HG02981 (cell line): ENCODE data around the gene PDZD2.
"Not testable (repeated sequence)": the region's sequence is repeated elsewhere in the genome, so short reads cannot be mapped to it uniquely, and the experiment has no call there.

Experiments used
- ATAC-seq: cut with Tn5 transposase; IDR thresholded peaks from one replicate; pipeline ENCODE4 v1.9.1; 2021; ENCODE audit warnings: mild to moderate bottlenecking, moderate library complexity; ENCODE audit not compliant: unreplicated experiment

PDZD2 gene

GRCh38 chr5:32027093-32027716 lies 388.3 kb downstream of the PDZD2 start:
- ATAC-seq: no peak

- no peak for ATAC-seq
Measured at GRCh38 chr5:32027717-32028458, 389.0 kb downstream of the PDZD2 start.

GRCh38 chr5:32029261-32029660 lies 390.3 kb downstream of the PDZD2 start:
- ATAC-seq: no peak

GRCh38 chr5:32029781-32030180 lies 390.9 kb downstream of the PDZD2 start:
- no peak for ATAC-seq

- no peak for ATAC-seq
Measured at GRCh38 chr5:32030222-32030621, 391.3 kb downstream of the PDZD2 start.

GRCh38 chr5:32030686-32031085 lies 391.8 kb downstream of the PDZD2 start:
- no peak for ATAC-seq

- ATAC-seq: no peak
Measured at GRCh38 chr5:32031089-32031488, 392.2 kb downstream of the PDZD2 start.

GRCh38 chr5:32038523-32038922 lies 399.6 kb downstream of the PDZD2 start:
- ATAC-seq: no peak

- not testable (repeated sequence) for ATAC-seq
Measured at GRCh38 chr5:32039133-32039532, 400.2 kb downstream of the PDZD2 start.

- ATAC-seq: not testable (repeated sequence)
Measured at GRCh38 chr5:32039601-32040000, 400.7 kb downstream of the PDZD2 start.

- ATAC-seq: not testable (repeated sequence)
Measured at GRCh38 chr5:32040181-32040695, 401.3 kb downstream of the PDZD2 start.

- no peak for ATAC-seq
Measured at GRCh38 chr5:32042551-32042961, 403.6 kb downstream of the PDZD2 start.

- ATAC-seq: no peak
Measured at GRCh38 chr5:32043105-32043504, 404.2 kb downstream of the PDZD2 start.

- ATAC-seq: no peak
Measured at GRCh38 chr5:32044434-32044833, 405.5 kb downstream of the PDZD2 start.

GRCh38 chr5:32044939-32045338 lies 406.0 kb downstream of the PDZD2 start:
- ATAC-seq: no peak

- no peak for ATAC-seq
Measured at GRCh38 chr5:32047056-32047455, 408.1 kb downstream of the PDZD2 start.

- ATAC-seq: no peak
Measured at GRCh38 chr5:32051796-32052195, 412.9 kb downstream of the PDZD2 start.

- ATAC-seq: no peak
Measured at GRCh38 chr5:32055891-32056866, 417.2 kb downstream of the PDZD2 start.

GRCh38 chr5:32057187-32058096 lies 418.5 kb downstream of the PDZD2 start:
- ATAC-seq: no peak

GRCh38 chr5:32058101-32058500 lies 419.2 kb downstream of the PDZD2 start:
- no peak for ATAC-seq
